Lower lobe of right lung (tissue), 2 donors: ENCODE measurements around the gene ATP1A4. TPM values are rescaled to one million over a fixed set of nuclear protein-coding genes. Genes with fewer than 3 reads are reported as not detected.

Experiments
- ATAC-seq, 2 donors: fragments of 200-7000 bp; cut with Tn5 transposase; one replicate each; pipeline ENCODE4 v1.9.1; 2020 to 2022; ENCODE audit warnings: mild to moderate bottlenecking in 2 of 2, moderate library complexity in 2 of 2
- DNase-seq: peaks from one replicate; pipeline ENCODE4 v3.0.0-alpha.2; 2020
- H3K27ac ChIP-seq: fragments of 200-600 bp; one replicate; pipeline ENCODE4 v1.8.0; 2022
- H3K27me3 ChIP-seq: fragments of 200-600 bp; one replicate; pipeline ENCODE4 v1.8.0; 2022; ENCODE audit warnings: low read depth
- H3K36me3 ChIP-seq: fragments of 200-600 bp; one replicate; pipeline ENCODE4 v1.8.0; 2022; ENCODE audit warnings: mild to moderate bottlenecking
- H3K4me1 ChIP-seq: fragments of 200-600 bp; one replicate; pipeline ENCODE4 v1.8.0; 2022
- H3K4me3 ChIP-seq: fragments of 200-600 bp; one replicate; pipeline ENCODE4 v1.8.0; 2022; ENCODE audit warnings: mild to moderate bottlenecking
- H3K9me3 ChIP-seq: fragments of 200-600 bp; one replicate; pipeline ENCODE4 v1.8.0; 2022
- CTCF ChIP-seq: fragments of 200-600 bp; IDR thresholded peaks from one replicate; pipeline ENCODE4 v1.8.0; 2022; ENCODE audit warnings: antibody characterized with exemption, mild to moderate bottlenecking
- intact Hi-C: fragments of 100-400 bp; cut with DNase I; formaldehyde crosslinking; loops from one replicate; pipeline ENCODE4 v1.11.0; 2022
- total RNA-seq: library from RNA; stranded (reverse); fragmentation: NEBNext Ultra II Directional; extraction: Animal tissue kit (Norgen Biotek cat#: 25700); gene quantifications from one replicate; pipeline ENCODE4 v1.2.1, GENCODE V29; 2021
- donor health status: DM: no; HTN: yes; CAD: no; lungs with severe emphysema.

Gene ATP1A4
- total RNA-seq, 1 donor from 2014 or later, result 1.1 TPM

- H3K36me3 ChIP-seq, result no peaks in the 10 kb centered on the region
- no peaks in the 10 kb centered on the region for H3K27me3 ChIP-seq
- TF ChIP-seq CTCF, result no peak
- DNase-seq (no peak), ATAC-seq (no peak)
- intact Hi-C loops, result no loop called here
- peaks cover 5% of the 10 kb centered on the region for H3K4me1 ChIP-seq
- H3K27ac ChIP-seq, result no peak overlapping the region
- no peak overlapping the region for H3K4me3 ChIP-seq
- no peaks in the 10 kb centered on the region for H3K9me3 ChIP-seq
Measured at GRCh38 chr1:160158031-160158430, 6.6 kb downstream of the ATP1A4 start.

- H3K36me3 ChIP-seq, result no peaks in the 10 kb centered on the region
- H3K27ac ChIP-seq, result no peak overlapping the region
- no peak for TF ChIP-seq CTCF
- H3K27me3 ChIP-seq, result no peaks in the 10 kb centered on the region
- ATAC-seq, result no peak
- no peak overlapping the region for H3K4me3 ChIP-seq
- intact Hi-C loops, result no loop called here
- DNase-seq, result no peak
- H3K9me3 ChIP-seq, result no peaks in the 10 kb centered on the region
- peaks cover 5% of the 10 kb centered on the region for H3K4me1 ChIP-seq
Measured at GRCh38 chr1:160158534-160158933, 7.1 kb downstream of the ATP1A4 start.

- H3K9me3 ChIP-seq, result no peaks in the 10 kb centered on the region
- H3K4me1 ChIP-seq, result peaks cover 5% of the 10 kb centered on the region
- no peaks in the 10 kb centered on the region for H3K36me3 ChIP-seq
- H3K27ac ChIP-seq, result no peak overlapping the region
- no peak for TF ChIP-seq CTCF
- ATAC-seq, result peak; percentile 89 to 94
- intact Hi-C loops, result no loop called here
- H3K27me3 ChIP-seq, result no peaks in the 10 kb centered on the region
- no peak overlapping the region for H3K4me3 ChIP-seq
- DNase-seq, result no peak
Measured at GRCh38 chr1:160159846-160160245, 8.4 kb downstream of the ATP1A4 start.

GRCh38 chr1:160161965-160162705, 10.7 kb downstream of the ATP1A4 start:
- TF ChIP-seq CTCF, result peak; percentile 18
- Histone ChIP-seq H3K27ac (no peak overlapping the region), H3K4me1 (peaks cover 10% of the 10 kb centered on the region), H3K9me3 (no peaks in the 10 kb centered on the region), H3K27me3 (no peaks in the 10 kb centered on the region), H3K36me3 (no peaks in the 10 kb centered on the region), H3K4me3 (no peak overlapping the region)
- no peak for DNase-seq
- ATAC-seq, result no peak
- intact Hi-C loops, result no loop called here

GRCh38 chr1:160162931-160163330, 11.5 kb downstream of the ATP1A4 start:
- intact Hi-C loops, result no loop called here

More at GRCh38 chr1:160162931-160163330, 11.5 kb downstream of the ATP1A4 start:
- Histone ChIP-seq H3K9me3 (no peaks in the 10 kb centered on the region), H3K4me3 (no peak overlapping the region), H3K36me3 (no peaks in the 10 kb centered on the region), H3K27me3 (no peaks in the 10 kb centered on the region), H3K27ac (no peak overlapping the region), H3K4me1 (peaks cover 10% of the 10 kb centered on the region)
- no peak for DNase-seq
- ATAC-seq, result no peak
- TF ChIP-seq CTCF, result no peak
